Activated CD8-positive, alpha-beta memory T cell treated with anti-CD3 and anti-CD28 coated beads, Interleukin-2, amount 10 ng/mL, durations not matched to agents 7 days and 5 days (primary cell): ENCODE results near the gene RNU6-9. TPM values are rescaled to one million over a fixed set of nuclear protein-coding genes. Genes with fewer than 3 reads are reported as not detected.

ENCODE experiments used
- ATAC-seq: fragments of 150-1000 bp; cut with Tn5 transposase; one replicate; pipeline ENCODE4 v1.10.0; 2021; ENCODE audit warnings: moderate library complexity
- CTCF ChIA-PET: fragments of 350-600 bp; sonication (Branson Sonifier 250); formaldehyde crosslinking; loops from one replicate; lab custom pipeline; 2021; ENCODE audit warnings: antibody characterized with exemption; lab: Charles Lee
- DNase-seq: peaks from one replicate; pipeline ENCODE4 v3.0.0-alpha.2; 2020
- H3K27ac Mint-ChIP-seq: one replicate; pipeline ENCODE4 v1.8.0; 2021; ENCODE audit warnings: mild to moderate bottlenecking, mixed read lengths
- H3K27me3 Mint-ChIP-seq: one replicate; pipeline ENCODE4 v1.8.0; 2021; ENCODE audit warnings: mixed read lengths
- H3K36me3 Mint-ChIP-seq: one replicate; pipeline ENCODE4 v1.8.0; 2021; ENCODE audit warnings: mild to moderate bottlenecking, mixed read lengths
- H3K4me1 Mint-ChIP-seq: one replicate; pipeline ENCODE4 v1.8.0; 2021; ENCODE audit warnings: mixed read lengths
- H3K4me3 Mint-ChIP-seq: one replicate; pipeline ENCODE4 v1.8.0; 2021; ENCODE audit warnings: mild to moderate bottlenecking, moderate library complexity, mixed read lengths
- H3K9me3 Mint-ChIP-seq: one replicate; pipeline ENCODE4 v1.8.0; 2022; ENCODE audit warnings: low read depth, mixed read lengths
- total RNA-seq, 2 experiments: library from RNA; stranded (reverse); gene quantifications; one replicate each; pipeline ENCODE4 v1.2.3, GENCODE V29; 2021

Gene RNU6-9
- total RNA-seq, 2 experiments from 2014 or later = not detected

GRCh38 chr19:913080-913748 is 19.9 kb downstream of the RNU6-9 start, which contains the start of gene R3HDM4:
Gene R3HDM4 (minus strand): TSS chr19:913219. CDS start chr19:913157, 62 bp downstream.
- Mint-ChIP-seq H3K27me3 (peaks cover 2% of the 10 kb centered on the region), H3K36me3 (peaks cover 2% of the 10 kb centered on the region), H3K27ac (peak within 1 kb of the TSS; percentile 84), H3K4me1 (peaks cover 32% of the 10 kb centered on the region), H3K9me3 (no peaks in the 10 kb centered on the region), H3K4me3 (peak within 1 kb of the TSS; percentile 78)
- DNase-seq (peak; percentile 86), ATAC-seq (peak; percentile 73)
- CTCF ChIA-PET = interaction anchor here (0.9 to 4.4 kb wide), 3 partner anchors 20 to 50 kb away, joined by 3 to 38 read pairs (median 3); partner anchors contain the start of genes MED16 and RNU6-9

DNA sequence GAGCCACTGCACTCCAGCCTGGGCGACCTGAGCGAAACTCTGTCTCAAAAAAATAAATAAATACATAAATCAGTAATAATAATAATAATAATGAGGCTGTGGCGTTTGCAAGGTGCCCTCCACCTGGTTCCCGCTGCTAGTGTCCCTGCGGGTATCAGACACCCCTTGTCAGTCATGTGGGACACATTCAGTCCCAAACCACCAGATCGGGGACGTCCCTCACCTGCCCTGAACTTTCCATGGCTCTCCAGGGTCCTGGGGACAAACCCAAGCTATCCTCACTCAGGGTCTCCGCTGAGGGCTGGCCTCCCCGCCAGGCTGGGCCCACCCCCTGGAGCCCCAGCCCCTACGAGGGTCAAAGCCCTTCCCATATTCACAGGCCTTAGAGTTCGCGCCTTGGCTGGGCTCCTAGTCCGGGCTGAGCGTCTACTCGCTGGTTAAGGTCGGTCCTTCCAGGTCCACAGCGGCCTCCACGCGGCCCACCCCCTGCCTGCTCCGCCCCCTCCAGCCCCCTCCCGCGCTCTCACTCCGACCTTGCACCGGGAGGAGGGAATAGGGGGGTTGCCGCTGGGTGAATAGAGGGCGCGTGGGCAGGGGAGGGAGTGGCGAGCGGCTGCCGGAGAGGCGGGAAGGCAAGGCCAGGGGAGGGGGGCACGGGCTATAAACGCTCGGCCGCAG is 23.5 kb downstream of the RNU6-9 start:
- H3K4me3 Mint-ChIP-seq = no peak overlapping the region
- H3K4me1 Mint-ChIP-seq = peaks cover 13% of the 10 kb centered on the region
- CTCF ChIA-PET = interaction anchor here (1.3 to 4.4 kb wide), 2 partner anchors 53 to 324 kb away, joined by 3 to 38 read pairs; no protein-coding TSS in a partner anchor
- no peak for DNase-seq
- no peak overlapping the region for H3K27ac Mint-ChIP-seq
- no peaks in the 10 kb centered on the region for H3K9me3 Mint-ChIP-seq
- no peaks in the 10 kb centered on the region for H3K36me3 Mint-ChIP-seq
- peaks cover 9% of the 10 kb centered on the region for H3K27me3 Mint-ChIP-seq
- ATAC-seq = no peak

DNA sequence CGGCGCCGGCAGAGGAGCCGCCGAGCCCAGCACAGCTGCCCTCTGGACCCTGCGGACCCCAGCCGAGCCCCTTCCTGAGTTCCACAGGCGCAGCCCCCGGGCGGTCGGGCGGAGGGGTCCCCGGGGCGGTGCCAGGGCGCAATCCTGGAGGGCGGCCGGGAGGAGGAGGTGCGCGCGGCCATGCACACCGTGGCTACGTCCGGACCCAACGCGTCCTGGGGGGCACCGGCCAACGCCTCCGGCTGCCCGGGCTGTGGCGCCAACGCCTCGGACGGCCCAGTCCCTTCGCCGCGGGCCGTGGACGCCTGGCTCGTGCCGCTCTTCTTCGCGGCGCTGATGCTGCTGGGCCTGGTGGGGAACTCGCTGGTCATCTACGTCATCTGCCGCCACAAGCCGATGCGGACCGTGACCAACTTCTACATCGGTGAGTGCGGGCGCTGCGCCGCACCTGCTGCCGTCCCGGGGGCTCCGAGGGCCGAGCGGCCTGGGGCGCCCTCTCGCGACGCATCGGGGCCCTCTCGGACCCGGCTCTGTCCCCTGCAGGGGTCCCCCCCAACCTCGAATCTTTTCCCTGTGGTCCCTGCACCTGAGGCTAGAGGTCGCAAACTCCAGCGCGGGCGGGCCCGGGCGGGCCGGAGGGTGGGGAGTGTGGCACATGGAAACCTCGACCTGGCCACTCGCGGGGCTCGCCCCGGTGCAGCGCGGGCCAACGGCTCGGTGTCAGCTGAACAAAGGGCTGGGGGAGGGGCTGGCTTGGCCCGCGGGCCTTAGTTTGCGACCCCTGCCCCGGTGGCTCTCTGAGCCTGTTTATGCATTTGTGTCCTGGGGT is 24.3 kb downstream of the RNU6-9 start, which contains the start of gene KISS1R:
TSS of gene KISS1R (plus strand) at position 11 of the 829 bp plus-strand sequence. CDS start at position 181, 170 bp downstream.
- CTCF ChIA-PET = interaction anchor here (1.5 to 4.6 kb wide), 4 partner anchors 21 to 147 kb away, joined by 6 to 85 read pairs (median 26); no protein-coding TSS in a partner anchor
- peak; percentile 12 for ATAC-seq
- no peaks in the 10 kb centered on the region for H3K36me3 Mint-ChIP-seq

GRCh38 chr19:918152-918437 is 24.8 kb downstream of the RNU6-9 start:
- H3K27me3 Mint-ChIP-seq = peaks cover 9% of the 10 kb centered on the region
- peaks cover 15% of the 10 kb centered on the region for H3K4me1 Mint-ChIP-seq
- ATAC-seq = no peak
- no peak overlapping the region for H3K4me3 Mint-ChIP-seq
- DNase-seq = no peak
- no peak overlapping the region for H3K27ac Mint-ChIP-seq
- CTCF ChIA-PET = interaction anchor here (1.5 to 4.6 kb wide), 3 partner anchors 22 to 148 kb away, joined by 6 to 85 read pairs (median 14); no protein-coding TSS in a partner anchor
- no peaks in the 10 kb centered on the region for H3K9me3 Mint-ChIP-seq
- H3K36me3 Mint-ChIP-seq = no peaks in the 10 kb centered on the region

More for the DNA sequence above, 24.3 kb downstream of the RNU6-9 start, which contains the start of gene KISS1R:
- Mint-ChIP-seq H3K27ac (no peak within 1 kb of the TSS), H3K9me3 (no peaks in the 10 kb centered on the region), H3K4me1 (peaks cover 15% of the 10 kb centered on the region), H3K4me3 (peak within 1 kb of the TSS; percentile 20), H3K27me3 (peaks cover 9% of the 10 kb centered on the region)
- DNase-seq = peak; percentile 68

DNA sequence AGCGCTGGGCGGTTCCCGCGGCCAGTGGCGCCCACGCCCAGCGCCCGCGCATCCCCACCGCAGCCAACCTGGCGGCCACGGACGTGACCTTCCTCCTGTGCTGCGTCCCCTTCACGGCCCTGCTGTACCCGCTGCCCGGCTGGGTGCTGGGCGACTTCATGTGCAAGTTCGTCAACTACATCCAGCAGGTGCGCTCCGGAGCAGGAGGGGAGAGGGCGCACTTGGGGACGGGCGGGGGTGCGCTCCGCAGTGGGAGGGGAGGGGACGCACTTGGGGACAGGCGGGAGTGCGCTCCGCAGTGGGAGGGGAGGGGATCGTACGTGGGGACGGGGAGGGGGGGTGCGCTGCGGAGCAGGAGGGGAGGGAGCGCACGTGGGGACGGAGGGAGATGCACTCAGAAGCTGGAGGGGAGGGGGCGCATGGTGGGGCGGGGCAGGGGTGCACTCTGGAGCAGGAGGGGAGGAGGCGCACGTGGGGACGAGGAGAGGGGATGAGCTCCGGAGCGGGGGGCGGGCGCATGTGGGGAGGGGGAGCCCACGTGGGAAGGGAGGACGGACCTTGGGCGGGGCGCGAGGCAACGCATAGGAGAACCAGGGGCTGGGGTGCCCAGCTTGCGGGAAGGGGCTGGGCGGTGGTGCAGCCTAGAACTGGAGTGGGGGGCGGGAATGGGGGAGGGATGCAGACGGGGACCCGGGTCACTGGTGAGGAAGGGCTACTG is 25.4 kb downstream of the RNU6-9 start:
- Mint-ChIP-seq H3K27ac (no peak overlapping the region), H3K4me3 (peak overlapping the region; percentile 53), H3K36me3 (no peaks in the 10 kb centered on the region), H3K4me1 (peaks cover 15% of the 10 kb centered on the region), H3K9me3 (no peaks in the 10 kb centered on the region), H3K27me3 (peaks cover 9% of the 10 kb centered on the region)
- CTCF ChIA-PET = interaction anchor here (1.5 to 7.4 kb wide), 6 partner anchors 9 to 149 kb away, joined by 6 to 163 read pairs (median 28); partner anchors contain the start of genes CFD and WDR18
- peak; percentile 60 for DNase-seq
- peak; percentile 14 for ATAC-seq

GRCh38 chr19:919199-920050 is 26.1 kb downstream of the RNU6-9 start:
- Mint-ChIP-seq H3K27me3 (peaks cover 9% of the 10 kb centered on the region), H3K9me3 (no peaks in the 10 kb centered on the region), H3K4me3 (peak overlapping the region; percentile 53), H3K27ac (peak overlapping the region; percentile 19), H3K4me1 (peaks cover 18% of the 10 kb centered on the region), H3K36me3 (no peaks in the 10 kb centered on the region)
- CTCF ChIA-PET = interaction anchor here (1.2 to 7.4 kb wide), 9 partner anchors 8 to 842 kb away, joined by 3 to 163 read pairs (median 7); partner anchors contain the start of genes CFD, MED16, RNU6-9 and WDR18
- DNase-seq (no peak), ATAC-seq (peak; percentile 28)

GRCh38 chr19:920051-920864 is 27.0 kb downstream of the RNU6-9 start:
- Mint-ChIP-seq H3K4me3 (peak overlapping the region; percentile 75), H3K9me3 (no peaks in the 10 kb centered on the region), H3K27me3 (peaks cover 9% of the 10 kb centered on the region), H3K4me1 (peaks cover 20% of the 10 kb centered on the region), H3K27ac (peak overlapping the region; percentile 68), H3K36me3 (no peaks in the 10 kb centered on the region)
- DNase-seq (peak; percentile 71), ATAC-seq (peak; percentile 31)
- CTCF ChIA-PET = interaction anchor here (1.2 to 7.4 kb wide), 10 partner anchors 9 to 841 kb away, joined by 3 to 163 read pairs (median 8); partner anchors contain the start of genes CFD, MED16, RNU6-9 and WDR18

- H3K9me3 Mint-ChIP-seq = no peaks in the 10 kb centered on the region
- peak overlapping the region; percentile 75 for H3K27ac Mint-ChIP-seq
- peaks cover 19% of the 10 kb centered on the region for H3K4me1 Mint-ChIP-seq
- H3K36me3 Mint-ChIP-seq = no peaks in the 10 kb centered on the region
- H3K27me3 Mint-ChIP-seq = no peaks in the 10 kb centered on the region
- CTCF ChIA-PET = interaction anchor here (0.9 to 7.4 kb wide), 5 partner anchors 14 to 154 kb away, joined by 3 to 163 read pairs (median 7); partner anchors contain the start of gene WDR18
- peak overlapping the region; percentile 77 for H3K4me3 Mint-ChIP-seq
- ATAC-seq (no peak), DNase-seq (peak; percentile 70)
Observed at GRCh38 chr19:924553-925086, 31.3 kb downstream of the RNU6-9 start.

- CTCF ChIA-PET = interaction anchor here (1.2 to 7.4 kb wide), 3 partner anchors 14 to 62 kb away, joined by 7 to 163 read pairs (median 18); partner anchors contain the start of gene WDR18
- peak; percentile 71 for ATAC-seq
- DNase-seq = no peak
- H3K27me3 Mint-ChIP-seq = no peaks in the 10 kb centered on the region
- H3K9me3 Mint-ChIP-seq = no peaks in the 10 kb centered on the region
- peak overlapping the region; percentile 75 for H3K27ac Mint-ChIP-seq
- H3K4me3 Mint-ChIP-seq = peak overlapping the region; percentile 77
- H3K4me1 Mint-ChIP-seq = peaks cover 19% of the 10 kb centered on the region
- H3K36me3 Mint-ChIP-seq = peaks cover 2% of the 10 kb centered on the region
Observed at GRCh38 chr19:925087-925525, 31.8 kb downstream of the RNU6-9 start.

DNA sequence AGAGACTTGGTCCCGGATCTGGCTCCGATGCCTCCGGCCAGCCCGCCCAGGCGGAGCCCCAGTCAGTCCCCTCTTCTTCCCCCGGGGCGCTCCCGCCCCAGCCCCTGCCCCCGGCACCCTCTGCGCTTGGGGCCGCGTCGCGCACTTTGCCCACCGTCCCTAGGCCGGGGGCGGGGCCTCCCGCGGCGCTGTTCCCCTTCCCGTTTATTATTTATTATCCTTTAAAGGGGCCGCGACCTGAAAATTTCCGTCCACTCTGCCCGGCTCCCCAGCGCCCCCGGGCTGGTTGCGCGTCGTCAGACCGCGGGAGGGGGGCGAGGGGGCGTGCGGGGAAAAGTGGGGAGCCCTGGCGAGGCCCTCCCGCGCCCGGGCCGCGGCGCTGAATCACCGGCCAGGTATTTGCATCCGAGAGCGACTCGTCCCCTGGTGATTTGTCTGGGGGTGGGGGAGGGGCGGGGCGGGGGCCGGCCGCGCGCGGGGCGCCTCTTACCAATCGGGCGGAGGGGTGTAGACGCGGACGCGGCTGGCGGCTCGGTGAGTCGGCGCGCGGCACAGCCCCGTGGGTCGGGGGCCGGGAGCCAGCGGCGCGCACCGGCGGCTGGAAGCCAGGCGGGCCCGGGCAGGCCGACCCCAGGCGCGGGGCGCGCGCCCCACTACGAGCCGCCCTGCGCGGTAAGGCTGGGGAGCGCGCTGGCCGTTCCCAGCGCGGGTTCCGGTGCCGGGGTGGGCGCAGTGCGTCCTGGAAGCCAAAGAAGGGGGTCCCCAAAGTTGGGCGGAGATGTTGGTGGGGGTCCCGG is 32.4 kb downstream of the RNU6-9 start, which contains the start of gene ARID3A:
TSS of gene ARID3A (plus strand) at position 510 of the 797 bp plus-strand sequence. CDS start 3,494 bp downstream, outside the sequence.
- peak; percentile 82 for DNase-seq
- peaks cover 2% of the 10 kb centered on the region for H3K36me3 Mint-ChIP-seq
- no peaks in the 10 kb centered on the region for H3K9me3 Mint-ChIP-seq
- peak; percentile 68 for ATAC-seq
- peak within 1 kb of the TSS; percentile 77 for H3K4me3 Mint-ChIP-seq
- CTCF ChIA-PET = interaction anchor here (1.2 to 7.4 kb wide), 3 partner anchors 13 to 62 kb away, joined by 7 to 163 read pairs (median 18); partner anchors contain the start of gene WDR18
- H3K27me3 Mint-ChIP-seq = no peaks in the 10 kb centered on the region
- H3K27ac Mint-ChIP-seq = peak within 1 kb of the TSS; percentile 75
- peaks cover 17% of the 10 kb centered on the region for H3K4me1 Mint-ChIP-seq
